ENCODE results near the gene TRIB2. TPM values are rescaled to one million over a fixed set of nuclear protein-coding genes. Genes with fewer than 3 reads are reported as not detected.

The TRIB2 gene
- polyA plus RNA-seq, 1 of the 3 experiments (the other 2 are of a cell fraction) = 27.5 TPM

DNA sequence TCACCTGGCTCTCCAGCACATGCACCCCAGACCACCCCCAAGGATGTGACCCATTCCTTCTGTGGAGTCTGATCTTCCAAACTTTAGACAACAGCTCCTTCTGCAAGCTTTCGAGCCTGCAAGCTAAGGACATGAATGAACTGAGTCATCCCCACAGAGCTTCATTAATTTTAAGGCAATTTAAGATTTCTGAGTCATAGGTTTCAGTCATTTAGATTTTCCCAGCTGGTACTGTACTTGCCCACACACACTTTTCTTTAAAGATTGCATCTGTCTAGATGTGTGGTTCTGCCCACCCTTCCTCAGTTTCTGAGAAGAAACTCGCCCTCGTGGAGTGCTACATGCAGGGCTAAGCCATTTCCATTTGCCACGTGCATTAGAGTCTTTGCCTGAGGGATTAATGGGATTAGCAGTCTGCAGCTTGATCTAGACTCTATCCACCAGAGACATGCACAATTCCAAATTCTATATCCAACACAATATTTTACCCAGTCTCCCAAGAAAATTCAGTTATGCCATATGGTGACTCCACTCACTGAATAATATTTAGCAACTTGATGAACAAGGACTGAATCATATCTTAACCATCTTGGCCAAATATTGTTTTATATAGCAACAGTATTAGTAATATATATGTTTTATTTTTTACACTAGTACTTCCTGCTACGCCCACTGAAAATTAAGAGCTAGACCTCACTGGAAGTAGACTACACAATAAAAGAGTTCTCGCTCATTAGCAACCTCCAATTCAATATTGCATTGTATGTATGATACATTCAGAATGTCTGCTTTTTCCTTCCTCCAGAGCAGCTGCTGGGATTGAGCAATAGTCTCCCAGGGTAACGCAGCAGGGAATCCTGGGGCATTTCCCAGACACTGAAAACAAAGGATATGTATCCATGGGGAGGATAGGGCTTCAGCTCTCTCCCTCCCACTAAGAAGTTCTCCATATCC lies 14.3 kb upstream of the TRIB2 start:
- Histone ChIP-seq H3K9me3 (no peaks in the 10 kb centered on the region), H3K9ac (peak overlapping the region; percentile 63), H3K27me3 (ENCODE audit: insufficient read depth) (no peaks in the 10 kb centered on the region), H2AFZ (ENCODE audit: low read depth) (peak overlapping the region; percentile 38), H4K20me1 (ENCODE audit: insufficient read depth) (no peaks in the 10 kb centered on the region), H3K4me3 (ENCODE audit: low read depth in 2 of 2, low read length in 1 of 2) (peak overlapping the region in 1 of 2 experiments; percentile 9; a peak in 1 of 4 replicates), H3K36me3 (replicated peaks in 1 of 2; ENCODE audit: control insufficient read depth in 1 of 2, insufficient read depth in 2 of 2, low read length in 1 of 2) (no peaks in the 10 kb centered on the region), H3K27ac (ENCODE audit: low read depth in 2 of 2, low read length in 1 of 2) (peak overlapping the region in 1 of 2 experiments; percentile 99; a peak in 3 of 4 replicates), H3K4me1 (ENCODE audit: control insufficient read depth in 1 of 2, insufficient read depth in 2 of 2, low read depth in 1 of 2, low read length in 1 of 2) (peaks cover 0 to 34% of the 10 kb centered on the region in 2 experiments; a peak in 2 of 4 replicates), H3K4me2 (peak overlapping the region; percentile 69), H3K9me2 (no peaks in the 10 kb centered on the region; the same call in 1 of the 2 replicates), H3K79me2 (ENCODE audit: insufficient read depth) (no peaks in the 10 kb centered on the region), H3F3A (replicated peaks; ENCODE audit: insufficient read depth) (peaks cover 28% of the 10 kb centered on the region)
- DNase-seq = no peak
- CTCF ChIA-PET = interaction anchor here (1.0 to 3.9 kb wide), 6 partner anchors 8 to 537 kb away, joined by 3 to 36 read pairs (median 4); partner anchors contain the start of gene TRIB2
- 33% methylated on average over 7 of the region's 7 CpGs for WGBS (ENCODE audit: low lambda C conversion rate)
- POLR2A ChIA-PET = no interaction called here
- no peak for TF ChIP-seq FOXJ3 (CRISPR knock-in tag; IDR thresholded peaks at IDR 0.05)
- no peak for TF ChIP-seq EZH2phosphoT487 (IDR thresholded peaks at IDR 0.05; ENCODE audit: borderline replicate concordance, low read depth)
- TF ChIP-seq NFIC (IDR thresholded peaks at IDR 0.05; ENCODE audit: borderline replicate concordance) = 0 out of 2 replicates have a peak, but pooled peaks have one; percentile 15
- TF ChIP-seq, protein P1, sequence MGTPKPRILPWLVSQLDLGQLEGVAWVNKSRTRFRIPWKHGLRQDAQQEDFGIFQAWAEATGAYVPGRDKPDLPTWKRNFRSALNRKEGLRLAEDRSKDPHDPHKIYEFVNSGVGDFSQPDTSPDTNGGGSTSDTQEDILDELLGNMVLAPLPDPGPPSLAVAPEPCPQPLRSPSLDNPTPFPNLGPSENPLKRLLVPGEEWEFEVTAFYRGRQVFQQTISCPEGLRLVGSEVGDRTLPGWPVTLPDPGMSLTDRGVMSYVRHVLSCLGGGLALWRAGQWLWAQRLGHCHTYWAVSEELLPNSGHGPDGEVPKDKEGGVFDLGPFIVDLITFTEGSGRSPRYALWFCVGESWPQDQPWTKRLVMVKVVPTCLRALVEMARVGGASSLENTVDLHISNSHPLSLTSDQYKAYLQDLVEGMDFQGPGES (IDR thresholded peaks at IDR 0.05; ENCODE audit: low read depth, low read length) = no peak
- no peak for TF ChIP-seq CHD2 (IDR thresholded peaks at IDR 0.05; ENCODE audit: low read length, partially characterized antibody)
- TF ChIP-seq RFX5 (IDR thresholded peaks at IDR 0.05; ENCODE audit: low read length) = no peak
- TF ChIP-seq JUND (IDR thresholded peaks at IDR 0.05) = peak; percentile 82
- peak; percentile 67 for TF ChIP-seq TCF12 (IDR thresholded peaks at IDR 0.05)
- peak; percentile 89 for TF ChIP-seq FOSL2 (IDR thresholded peaks at IDR 0.05; ENCODE audit: borderline replicate concordance, low read depth)
- TF ChIP-seq RXRA (IDR thresholded peaks at IDR 0.05; ENCODE audit: borderline replicate concordance, low read depth) = no peak
- TF ChIP-seq MXI1 (IDR thresholded peaks at IDR 0.05; ENCODE audit: low read depth, low read length) = no peak
- TF ChIP-seq, protein P2, sequence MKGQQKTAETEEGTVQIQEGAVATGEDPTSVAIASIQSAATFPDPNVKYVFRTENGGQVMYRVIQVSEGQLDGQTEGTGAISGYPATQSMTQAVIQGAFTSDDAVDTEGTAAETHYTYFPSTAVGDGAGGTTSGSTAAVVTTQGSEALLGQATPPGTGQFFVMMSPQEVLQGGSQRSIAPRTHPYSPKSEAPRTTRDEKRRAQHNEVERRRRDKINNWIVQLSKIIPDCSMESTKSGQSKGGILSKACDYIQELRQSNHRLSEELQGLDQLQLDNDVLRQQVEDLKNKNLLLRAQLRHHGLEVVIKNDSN (IDR thresholded peaks at IDR 0.05; ENCODE audit: borderline replicate concordance, low read depth) = no peak
- TF ChIP-seq FOXM1 (IDR thresholded peaks at IDR 0.05; ENCODE audit: low read depth) = 0 out of 2 replicates have a peak, but pooled peaks have one; percentile 14
- TF ChIP-seq NRF1 (IDR thresholded peaks at IDR 0.05; ENCODE audit: low read depth, low read length) = no peak
- no peak for TF ChIP-seq RAD21 (IDR thresholded peaks at IDR 0.05; ENCODE audit: low read length)
- TF ChIP-seq, protein P3, sequence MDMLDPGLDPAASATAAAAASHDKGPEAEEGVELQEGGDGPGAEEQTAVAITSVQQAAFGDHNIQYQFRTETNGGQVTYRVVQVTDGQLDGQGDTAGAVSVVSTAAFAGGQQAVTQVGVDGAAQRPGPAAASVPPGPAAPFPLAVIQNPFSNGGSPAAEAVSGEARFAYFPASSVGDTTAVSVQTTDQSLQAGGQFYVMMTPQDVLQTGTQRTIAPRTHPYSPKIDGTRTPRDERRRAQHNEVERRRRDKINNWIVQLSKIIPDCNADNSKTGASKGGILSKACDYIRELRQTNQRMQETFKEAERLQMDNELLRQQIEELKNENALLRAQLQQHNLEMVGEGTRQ (IDR thresholded peaks at IDR 0.05; ENCODE audit: borderline replicate concordance, low read depth, low read length) = no peak
- TF ChIP-seq, protein P4, sequence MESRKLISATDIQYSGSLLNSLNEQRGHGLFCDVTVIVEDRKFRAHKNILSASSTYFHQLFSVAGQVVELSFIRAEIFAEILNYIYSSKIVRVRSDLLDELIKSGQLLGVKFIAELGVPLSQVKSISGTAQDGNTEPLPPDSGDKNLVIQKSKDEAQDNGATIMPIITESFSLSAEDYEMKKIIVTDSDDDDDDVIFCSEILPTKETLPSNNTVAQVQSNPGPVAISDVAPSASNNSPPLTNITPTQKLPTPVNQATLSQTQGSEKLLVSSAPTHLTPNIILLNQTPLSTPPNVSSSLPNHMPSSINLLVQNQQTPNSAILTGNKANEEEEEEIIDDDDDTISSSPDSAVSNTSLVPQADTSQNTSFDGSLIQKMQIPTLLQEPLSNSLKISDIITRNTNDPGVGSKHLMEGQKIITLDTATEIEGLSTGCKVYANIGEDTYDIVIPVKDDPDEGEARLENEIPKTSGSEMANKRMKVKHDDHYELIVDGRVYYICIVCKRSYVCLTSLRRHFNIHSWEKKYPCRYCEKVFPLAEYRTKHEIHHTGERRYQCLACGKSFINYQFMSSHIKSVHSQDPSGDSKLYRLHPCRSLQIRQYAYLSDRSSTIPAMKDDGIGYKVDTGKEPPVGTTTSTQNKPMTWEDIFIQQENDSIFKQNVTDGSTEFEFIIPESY (IDR thresholded peaks at IDR 0.05; ENCODE audit: borderline replicate concordance, low read depth) = no peak
- TF ChIP-seq RCOR1 (IDR thresholded peaks at IDR 0.05; ENCODE audit: low read length) = no peak
- no peak for TF ChIP-seq GATA2 (CRISPR knock-in tag; IDR thresholded peaks at IDR 0.05)
- TF ChIP-seq SIN3A (IDR thresholded peaks at IDR 0.05; ENCODE audit: borderline replicate concordance, low read depth, low read length) = peak; percentile 22; the same call in 1 of the 2 replicates
- TF ChIP-seq GABPA (IDR thresholded peaks at IDR 0.05; ENCODE audit: low read depth) = no peak
- 0 out of 2 replicates have a peak, but pooled peaks have one; percentile 8 for TF ChIP-seq MEF2A (IDR thresholded peaks at IDR 0.05; ENCODE audit: borderline replicate concordance, low read depth)
- TF ChIP-seq SMC3 (IDR thresholded peaks at IDR 0.05; ENCODE audit: low read depth, low read length) = no peak
- TF ChIP-seq POLR2AphosphoS5 (IDR thresholded peaks at IDR 0.05; ENCODE audit: low read depth, low read length) = peak; percentile 42; the same call in 1 of the 2 replicates
- TF ChIP-seq ELF1 (IDR thresholded peaks at IDR 0.05) = no peak; the same call in 1 of the 2 replicates
- TF ChIP-seq, protein P5, sequence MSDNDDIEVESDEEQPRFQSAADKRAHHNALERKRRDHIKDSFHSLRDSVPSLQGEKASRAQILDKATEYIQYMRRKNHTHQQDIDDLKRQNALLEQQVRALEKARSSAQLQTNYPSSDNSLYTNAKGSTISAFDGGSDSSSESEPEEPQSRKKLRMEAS (IDR thresholded peaks at IDR 0.05; ENCODE audit: low read depth) = peak; percentile 92
- peak; percentile 44; the same call in 1 of the 2 replicates for TF ChIP-seq TEAD4 (IDR thresholded peaks at IDR 0.05; ENCODE audit: borderline replicate concordance, insufficient read depth)
- no peak for TF ChIP-seq TAF1 (IDR thresholded peaks at IDR 0.05; ENCODE audit: borderline replicate concordance, low read depth, low read length)
